IPS-NIHi7 (cell line): Measurements from ENCODE around the gene TIAM2.
"Not testable (repeated sequence)": the region's sequence is repeated elsewhere in the genome, so short reads cannot be mapped to it uniquely, and the experiment has no call there.

Experiments
- DNase-seq: peaks from one replicate; pipeline ENCODE4 v3.0.0; 2012; ENCODE audit warnings: mixed read lengths; ENCODE audit errors: extremely low spot score

TIAM2 gene

GRCh38 chr6:155100087-155100486 is 105.0 kb downstream of the TIAM2 start:
- DNase-seq = no peak

GRCh38 chr6:155100591-155100990 is 105.5 kb downstream of the TIAM2 start:
- no peak for DNase-seq

- DNase-seq = not testable (repeated sequence)
Observed at GRCh38 chr6:155103083-155103645, 108.0 kb downstream of the TIAM2 start.

DNA sequence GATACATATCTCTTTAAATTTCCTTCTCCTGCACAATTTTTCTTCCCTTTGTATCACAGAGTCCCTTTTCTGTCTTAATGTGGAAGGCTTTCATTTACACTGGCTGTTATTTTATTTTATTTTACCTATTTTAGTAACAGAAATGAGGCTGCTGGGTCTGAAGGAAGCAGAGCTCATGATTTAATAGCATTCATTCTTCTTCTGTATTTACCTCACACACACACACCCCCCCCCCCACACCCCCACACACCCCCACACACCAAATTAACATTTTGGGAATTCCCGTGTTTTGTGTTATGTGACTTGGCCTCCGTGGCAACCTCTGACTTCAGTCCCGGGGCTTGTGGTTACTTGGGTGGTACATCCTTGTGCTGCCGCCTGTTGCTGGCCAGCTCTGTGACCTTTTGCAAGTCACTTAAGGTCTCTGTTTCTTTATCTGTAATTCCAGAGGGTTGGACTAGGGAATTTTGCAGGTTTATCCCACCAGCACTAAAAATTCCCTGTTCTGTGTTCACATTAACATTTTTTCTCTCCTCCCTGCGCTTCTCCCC is 108.8 kb downstream of the TIAM2 start:
- no peak for DNase-seq

DNA sequence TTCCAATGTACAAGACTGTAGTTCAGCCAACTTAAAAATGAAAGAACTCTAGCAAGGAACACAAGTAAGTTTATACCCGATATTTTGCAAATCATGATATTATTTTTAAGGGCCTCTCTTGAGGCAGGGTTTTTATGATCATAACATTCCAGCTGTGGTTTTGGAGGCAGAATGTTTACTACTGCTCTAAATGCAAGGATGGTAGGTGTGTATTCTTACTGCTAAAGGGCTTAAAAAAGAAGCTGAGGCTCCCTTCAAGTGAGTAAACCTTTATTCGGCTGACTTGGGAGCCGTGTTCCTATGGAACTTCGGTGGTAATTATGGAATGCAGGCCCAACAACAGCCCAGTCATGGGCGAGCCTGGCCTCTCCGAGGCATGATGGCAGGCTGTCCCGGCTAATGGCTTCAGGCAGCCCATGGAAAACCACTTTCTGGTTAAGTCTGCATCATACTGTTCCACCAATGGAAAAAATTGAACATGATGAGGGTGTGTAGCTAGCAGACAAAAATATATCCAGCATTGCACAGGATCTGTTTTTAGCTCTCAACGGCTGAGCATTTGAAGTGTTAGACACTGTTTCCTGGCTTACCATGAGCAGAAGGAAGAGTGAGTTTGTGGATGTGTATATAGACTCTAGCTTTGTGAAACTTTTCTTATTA is 111.5 kb downstream of the TIAM2 start:
- no peak for DNase-seq

DNA sequence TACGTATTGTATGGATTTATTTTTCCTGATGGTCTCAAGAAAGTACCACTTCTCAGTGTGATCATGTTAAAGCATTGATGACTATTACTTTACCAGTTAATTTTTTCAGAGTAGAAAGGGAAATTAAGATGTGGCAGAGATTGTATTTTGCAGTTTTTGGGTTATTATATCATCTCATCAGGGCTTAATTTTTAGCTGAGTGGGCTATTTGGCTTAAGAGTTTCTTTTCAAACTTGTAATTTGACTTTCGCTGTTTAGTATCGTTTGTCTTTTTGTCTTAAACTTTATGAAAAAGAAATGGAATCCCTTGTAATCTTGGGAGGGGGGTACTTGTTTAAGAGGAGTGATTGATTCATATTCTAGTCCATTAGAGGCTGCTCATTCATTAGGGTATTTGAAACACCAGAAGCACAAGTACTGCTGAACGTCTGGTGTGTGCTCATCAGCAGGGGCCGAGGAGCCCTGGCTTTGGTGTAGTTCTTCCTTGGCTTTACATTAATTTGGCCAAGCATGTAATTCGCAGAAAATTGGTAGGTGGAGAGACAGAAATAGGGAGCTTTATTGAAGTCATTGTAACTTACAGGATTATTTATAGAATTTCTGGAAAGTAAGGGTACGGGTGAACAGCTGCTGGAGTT is 112.4 kb downstream of the TIAM2 start:
- no peak for DNase-seq

- no peak for DNase-seq
Observed at GRCh38 chr6:155108070-155108820, 113.1 kb downstream of the TIAM2 start.

GRCh38 chr6:155110721-155111120 is 115.6 kb downstream of the TIAM2 start:
- DNase-seq = no peak

- no peak for DNase-seq
Observed at GRCh38 chr6:155112757-155113156, 117.6 kb downstream of the TIAM2 start.

- no peak for DNase-seq
Observed at GRCh38 chr6:155115893-155116570, 120.9 kb downstream of the TIAM2 start.

GRCh38 chr6:155116571-155116910 is 121.4 kb downstream of the TIAM2 start:
- DNase-seq = no peak

- no peak for DNase-seq
Observed at GRCh38 chr6:155117256-155117655, 122.1 kb downstream of the TIAM2 start.

DNA sequence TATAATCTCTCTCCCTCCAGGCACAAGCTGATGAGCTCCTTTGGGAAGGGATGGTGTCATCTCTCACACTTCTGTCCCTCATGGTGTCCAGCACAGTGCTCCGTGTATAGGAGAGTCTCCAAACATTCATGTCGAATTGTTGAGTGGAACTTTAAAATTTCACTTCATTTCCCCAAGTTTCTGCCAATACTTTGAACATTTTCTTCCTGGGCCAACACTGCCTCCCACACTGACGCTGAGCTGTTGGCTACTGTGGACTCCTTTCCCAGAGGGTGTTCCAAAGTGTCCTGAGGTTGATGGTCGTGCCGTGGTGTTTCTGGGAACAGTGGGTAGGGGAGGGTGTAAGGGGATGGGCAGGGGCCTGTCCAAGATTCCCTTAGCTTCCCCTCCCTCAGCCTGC is 122.7 kb downstream of the TIAM2 start:
- no peak for DNase-seq

DNA sequence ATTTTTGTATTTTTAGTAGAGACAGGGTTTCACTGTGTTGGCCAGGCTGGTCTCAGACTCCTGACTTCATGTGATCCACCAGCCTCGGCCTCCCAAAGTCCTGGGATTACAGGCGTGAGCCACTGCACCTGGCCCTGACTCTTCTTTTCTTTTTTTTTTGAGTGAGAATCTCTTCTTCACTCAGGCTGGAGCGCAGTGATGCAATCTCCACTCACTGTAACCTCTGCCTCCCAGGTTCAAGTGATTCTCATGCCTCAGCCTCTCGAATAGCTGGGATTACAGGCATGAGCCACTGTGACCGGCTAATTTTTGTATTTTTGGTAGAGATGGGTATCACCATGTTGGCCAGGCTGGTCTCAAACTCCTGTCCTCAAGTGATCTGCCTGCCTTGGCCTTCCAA is 124.1 kb downstream of the TIAM2 start:
- not testable (repeated sequence) for DNase-seq

GRCh38 chr6:155120034-155120433 is 124.9 kb downstream of the TIAM2 start:
- peak; percentile 63 for DNase-seq

- DNase-seq = no peak
Observed at GRCh38 chr6:155121294-155121693, 126.2 kb downstream of the TIAM2 start.

DNA sequence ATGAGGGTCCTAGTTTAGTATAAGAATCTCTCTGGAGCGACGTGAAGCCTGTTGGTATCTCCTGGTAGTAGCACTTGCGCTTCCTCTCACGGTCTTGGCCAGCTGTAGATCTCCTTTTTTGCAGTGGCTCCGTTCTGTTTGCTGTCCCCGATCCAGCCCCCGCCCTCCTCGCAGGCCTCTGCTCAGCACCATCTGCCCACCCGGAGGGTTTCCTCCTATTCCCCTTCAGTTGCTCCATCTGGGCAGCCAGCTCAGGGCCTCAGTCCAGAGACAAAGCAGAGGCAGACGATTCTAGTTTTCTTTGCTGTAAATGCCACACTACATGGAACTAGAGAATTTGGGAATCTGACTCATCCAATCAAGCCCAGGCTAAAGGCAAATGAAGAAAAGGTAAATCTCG is 126.6 kb downstream of the TIAM2 start:
- DNase-seq = peak; percentile 52

- DNase-seq = no peak
Observed at GRCh38 chr6:155122199-155122950, 127.3 kb downstream of the TIAM2 start.

DNA sequence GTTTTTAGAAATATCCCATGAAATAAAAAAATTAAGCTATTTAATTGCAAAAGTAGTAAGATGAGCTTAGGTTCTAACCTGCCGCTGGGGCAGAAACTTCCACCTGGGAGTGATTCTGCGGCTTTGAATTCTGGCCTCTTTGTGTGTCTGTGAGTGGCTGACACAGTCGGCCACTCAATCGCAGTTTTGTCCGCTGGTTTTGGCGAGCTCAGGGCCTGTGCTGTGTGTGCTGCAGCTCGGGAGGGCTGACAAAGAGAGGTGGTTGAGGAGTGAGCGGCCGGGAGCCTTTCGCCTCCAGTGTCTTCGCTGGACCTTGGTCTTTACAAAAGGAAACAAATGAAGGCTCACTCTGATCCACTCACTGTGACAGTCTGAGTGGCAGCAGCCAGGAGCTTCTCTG is 128.4 kb downstream of the TIAM2 start:
- DNase-seq = no peak

DNA sequence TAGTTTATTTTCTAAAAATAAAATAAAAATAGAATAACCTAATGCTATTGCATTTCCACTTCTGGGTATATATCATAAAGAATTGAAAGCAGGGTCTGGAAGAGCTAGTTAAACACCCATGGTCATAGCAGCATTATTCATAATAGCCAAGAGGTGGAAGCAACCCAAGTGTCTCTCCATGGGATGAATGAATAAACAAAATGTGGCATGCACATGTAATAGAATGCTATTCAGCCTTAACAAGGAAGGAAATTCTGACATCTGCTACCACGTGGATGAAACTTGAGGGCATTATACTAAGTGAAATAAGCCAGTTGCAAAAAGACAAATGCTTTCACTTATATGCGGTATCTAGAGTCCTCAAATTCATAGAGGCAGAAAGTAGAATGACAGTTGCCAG is 130.8 kb downstream of the TIAM2 start:
- DNase-seq = no peak
